Stimulated activated CD8-positive, alpha-beta memory T cell treated with anti-CD3 and anti-CD28 coated beads, Interleukin-7, amount 100 ng/mL, for 1 hour (primary cell): ENCODE measurements around the gene UPF2.
A peak's percentile ranks its signal among the peaks of the same experiment; 100 is the strongest.
"Not testable (repeated sequence)": the region's sequence is repeated elsewhere in the genome, so short reads cannot be mapped to it uniquely, and the experiment has no call there.

Experiments used
- DNase-seq, 2 donors: peaks; one replicate each; pipeline ENCODE4 v3.0.0-alpha.2; 2020; ENCODE audit warnings: low read depth in 2 of 2

Gene UPF2

GRCh38 chr10:12042797-12043651 lies at the start of gene UPF2:
UPF2 (minus strand) TSS chr10:12042809; CDS start chr10:12035423, 7,386 bp downstream.
- DNase-seq, result peak; percentile 91 to 93

- DNase-seq, result no peak
These were observed 48.8 kb upstream of the UPF2 start for GRCh38 chr10:12091421-12091820.

- DNase-seq, result no peak
These were observed 46.3 kb upstream of the UPF2 start for GRCh38 chr10:12088919-12089318.

GRCh38 chr10:12081879-12082557 lies 39.4 kb upstream of the UPF2 start:
- no peak for DNase-seq

- DNase-seq, result no peak
These were observed 38.9 kb upstream of the UPF2 start for GRCh38 chr10:12081470-12081869.

GRCh38 chr10:12077580-12078180 lies 35.1 kb upstream of the UPF2 start:
- no peak for DNase-seq

- DNase-seq, result no peak
These were observed 30.9 kb upstream of the UPF2 start for GRCh38 chr10:12073526-12073925.

- DNase-seq, result not testable (repeated sequence)
These were observed 28.8 kb upstream of the UPF2 start for GRCh38 chr10:12071441-12071840.

GRCh38 chr10:12068449-12069269 lies 26.1 kb upstream of the UPF2 start, which contains the start of gene DHTKD1:
DHTKD1 (plus strand) TSS chr10:12068954; CDS start chr10:12069034, 80 bp downstream.
- DNase-seq, result peak; percentile 98

GRCh38 chr10:12067336-12067735 lies 24.7 kb upstream of the UPF2 start:
- no peak for DNase-seq

- DNase-seq, result no peak
These were observed 20.8 kb upstream of the UPF2 start for GRCh38 chr10:12063483-12063818.

GRCh38 chr10:12062754-12063482 lies 20.3 kb upstream of the UPF2 start:
- DNase-seq, result no peak

GRCh38 chr10:12061124-12061523 lies 18.5 kb upstream of the UPF2 start:
- DNase-seq, result no peak

GRCh38 chr10:12056748-12057147 lies 14.1 kb upstream of the UPF2 start:
- no peak for DNase-seq

GRCh38 chr10:12055732-12056131 lies 13.1 kb upstream of the UPF2 start:
- DNase-seq, result no peak

GRCh38 chr10:12051241-12051640 lies 8.6 kb upstream of the UPF2 start:
- DNase-seq, result no peak

GRCh38 chr10:12050528-12050927 lies 7.9 kb upstream of the UPF2 start:
- no peak for DNase-seq

- no peak for DNase-seq
These were observed 5.9 kb upstream of the UPF2 start for GRCh38 chr10:12048547-12048946.

GRCh38 chr10:12045596-12045995 lies 3.0 kb upstream of the UPF2 start:
- DNase-seq, result no peak

- peak; percentile 20 to 32 for DNase-seq
These were observed 206 bp downstream of the UPF2 start for GRCh38 chr10:12042409-12042796.

- DNase-seq, result no peak
These were observed 722 bp downstream of the UPF2 start for GRCh38 chr10:12041766-12042408.
